ENCODE measurements around the gene TBK1. TPM values are rescaled to one million over a fixed set of nuclear protein-coding genes. Genes with fewer than 3 reads are reported as not detected.

TBK1 gene
- polyA plus RNA-seq, 3 donors, result 14.3 to 24.7 (median 15.5) TPM

GRCh38 chr12:64412459-64412858, 39.5 kb upstream of the TBK1 start:
- WGBS (ENCODE audit: insufficient coverage), result no CpG with 5 or more reads among the region's 2 CpGs
- Histone ChIP-seq H3K4me1 (ENCODE audit: control insufficient read depth in 1 of 2, insufficient read depth in 2 of 2, low read length in 2 of 2) (no peaks in the 10 kb centered on the region), H3K9ac (ENCODE audit: insufficient read depth, low read length, poor library complexity, severe bottlenecking) (no peak overlapping the region), H4K20me1 (ENCODE audit: insufficient read depth, low read length) (no peaks in the 10 kb centered on the region), H3K36me3 (replicated peaks in 1 of 2; ENCODE audit: control insufficient read depth in 1 of 2, insufficient read depth in 2 of 2, low read length in 2 of 2) (peaks cover 73 to 78% of the 10 kb centered on the region in 2 donors), H3K4me3 (replicated peaks in 1 of 3; ENCODE audit: low read depth in 2 of 3, low read length in 3 of 3) (no peak overlapping the region), H3K9me3 (replicated peaks in 1 of 2; ENCODE audit: control insufficient read depth in 1 of 2, insufficient read depth in 1 of 2, low read length in 2 of 2) (no peaks in the 10 kb centered on the region), H2AFZ (ENCODE audit: insufficient read depth, low read depth, low read length, poor library complexity, severe bottlenecking) (no peak overlapping the region), H3K27ac (ENCODE audit: low read depth in 1 of 2, low read length in 2 of 2) (no peak overlapping the region), H3K79me2 (ENCODE audit: insufficient read depth, low read length) (peaks cover 11% of the 10 kb centered on the region), H3K4me2 (replicated peaks; ENCODE audit: extremely low read depth, low read length, poor library complexity, severe bottlenecking) (no peak overlapping the region), H3K27me3 (ENCODE audit: control insufficient read depth in 2 of 2, insufficient read depth in 2 of 2, low read length in 2 of 2) (no peaks in the 10 kb centered on the region)
- intact Hi-C loops (cut with micrococcal nuclease), result no loop called here
- DNase-seq, result no peak
- Mint-ChIP-seq H3K4me3 (no peak overlapping the region), H3K4me1 (peaks cover under 1% of the 10 kb centered on the region), H3K27me3 (ENCODE audit: low read depth in 3 of 3) (no peaks in the 10 kb centered on the region), H3K27ac (no peak overlapping the region), H3K36me3 (peaks cover 58 to 73% of the 10 kb centered on the region in 2 donors), H3K9me3 (no peaks in the 10 kb centered on the region)
- no peak for TF ChIP-seq CTCF (IDR thresholded peaks at IDR 0.05)

- H3K27me3 Mint-ChIP-seq (ENCODE audit: low read depth in 3 of 3), result no peaks in the 10 kb centered on the region
- H3K9me3 Mint-ChIP-seq, result no peaks in the 10 kb centered on the region
- no peaks in the 10 kb centered on the region for H3K4me1 ChIP-seq (ENCODE audit: control insufficient read depth in 1 of 2, insufficient read depth in 2 of 2, low read length in 2 of 2)
- H3K4me3 ChIP-seq (replicated peaks in 1 of 3; ENCODE audit: low read depth in 2 of 3, low read length in 3 of 3), result no peak overlapping the region
- peaks cover 67 to 86% of the 10 kb centered on the region in 2 donors for H3K36me3 Mint-ChIP-seq
- no peaks in the 10 kb centered on the region for H3K79me2 ChIP-seq (ENCODE audit: insufficient read depth, low read length)
- H2AFZ ChIP-seq (ENCODE audit: insufficient read depth, low read depth, low read length, poor library complexity, severe bottlenecking), result no peak overlapping the region
- H3K9me3 ChIP-seq (replicated peaks in 1 of 2; ENCODE audit: control insufficient read depth in 1 of 2, insufficient read depth in 1 of 2, low read length in 2 of 2), result no peaks in the 10 kb centered on the region
- no peaks in the 10 kb centered on the region for H3K27me3 ChIP-seq (ENCODE audit: control insufficient read depth in 2 of 2, insufficient read depth in 2 of 2, low read length in 2 of 2)
- H3K27ac ChIP-seq (ENCODE audit: low read depth in 1 of 2, low read length in 2 of 2), result no peak overlapping the region
- no peaks in the 10 kb centered on the region for H4K20me1 ChIP-seq (ENCODE audit: insufficient read depth, low read length)
- peaks cover 87 to 92% of the 10 kb centered on the region in 2 donors for H3K36me3 ChIP-seq (replicated peaks in 1 of 2; ENCODE audit: control insufficient read depth in 1 of 2, insufficient read depth in 2 of 2, low read length in 2 of 2)
- intact Hi-C loops (cut with micrococcal nuclease), result no loop called here
- H3K4me3 Mint-ChIP-seq, result no peak overlapping the region
- no peak for DNase-seq
- 60% methylated on average over 1 of the region's 2 CpGs for WGBS (ENCODE audit: insufficient coverage)
- TF ChIP-seq CTCF (IDR thresholded peaks at IDR 0.05), result no peak
- no peaks in the 10 kb centered on the region for H3K4me1 Mint-ChIP-seq
- no peak overlapping the region for H3K27ac Mint-ChIP-seq
- no peak overlapping the region for H3K9ac ChIP-seq (ENCODE audit: insufficient read depth, low read length, poor library complexity, severe bottlenecking)
- H3K4me2 ChIP-seq (replicated peaks; ENCODE audit: extremely low read depth, low read length, poor library complexity, severe bottlenecking), result no peak overlapping the region
Measured at GRCh38 chr12:64413884-64414283, 38.0 kb upstream of the TBK1 start.

All from CD14-positive monocyte (primary cell).